ENCODE results near the gene ZDHHC14. TPM values are rescaled to one million over a fixed set of nuclear protein-coding genes. Genes with fewer than 3 reads are reported as not detected.

The ZDHHC14 gene
- total and polyA plus RNA-seq, 8 donors, result 3.4 to 25.7 (median 7.4) TPM

DNA sequence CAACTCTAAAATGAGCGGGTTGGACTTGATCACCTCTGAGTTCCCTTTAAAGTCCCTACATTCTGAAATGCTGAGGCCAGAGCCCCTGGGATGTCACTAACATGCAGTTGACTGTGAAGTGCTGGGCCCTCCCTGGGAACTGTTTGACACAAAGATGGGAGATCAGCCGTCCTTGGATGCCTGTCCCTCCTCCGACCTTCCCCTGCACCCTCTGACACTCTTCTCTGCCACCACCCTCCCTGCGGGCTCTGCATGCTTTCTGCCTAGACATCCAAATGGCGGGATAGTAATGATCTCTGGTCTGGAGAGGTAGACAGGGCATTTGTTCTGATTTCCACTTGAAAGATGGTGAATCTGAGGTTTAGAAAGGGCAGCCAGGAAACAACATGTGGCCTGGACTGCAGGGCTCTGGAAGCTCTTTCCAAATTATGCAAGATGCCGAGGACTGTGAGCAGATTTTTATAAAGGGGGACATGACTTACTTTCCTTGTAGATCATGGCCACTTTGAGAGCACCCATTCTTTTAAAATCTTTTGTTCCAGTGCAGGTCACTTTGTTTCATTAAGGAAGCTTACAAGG, 113.2 kb downstream of the ZDHHC14 start:
- Histone ChIP-seq H3K27ac (no peak overlapping the region), H3K36me3 (no peaks in the 10 kb centered on the region), H3K4me1 (no peaks in the 10 kb centered on the region), H3K4me3 (no peak overlapping the region), H3K9me3 (no peaks in the 10 kb centered on the region), H3K27me3 (no peaks in the 10 kb centered on the region)
- intact Hi-C loops (cut with DNase I; ENCODE audit: low total_unique reads), result no loop called here
- no peak for DNase-seq
- TF ChIP-seq EP300 (IDR thresholded peaks at IDR 0.05) (no peak), POLR2A (IDR thresholded peaks at IDR 0.05) (no peak), CTCF (IDR thresholded peaks at IDR 0.05) (no peak), POLR2AphosphoS5 (IDR thresholded peaks at IDR 0.05) (no peak)
- WGBS, 5 donors, result 86 to 92% (median 90%) methylated on average over 6 of the region's 6 CpGs

- H3K27ac ChIP-seq, result no peak overlapping the region
- H3K9me3 ChIP-seq, result no peaks in the 10 kb centered on the region
- 82 to 91% (median 88%) methylated on average over 5 of the region's 5 CpGs for WGBS, 5 donors
- no peak for TF ChIP-seq CTCF (IDR thresholded peaks at IDR 0.05)
- TF ChIP-seq POLR2AphosphoS5 (IDR thresholded peaks at IDR 0.05), result no peak
- no peak for TF ChIP-seq POLR2A (IDR thresholded peaks at IDR 0.05)
- no peak for TF ChIP-seq EP300 (IDR thresholded peaks at IDR 0.05)
- DNase-seq, result no peak
- no peaks in the 10 kb centered on the region for H3K27me3 ChIP-seq
- peaks cover 0 to 7% (median 0%) of the 10 kb centered on the region in 4 donors for H3K4me1 ChIP-seq
- H3K4me3 ChIP-seq, result no peak overlapping the region
- H3K36me3 ChIP-seq, result no peaks in the 10 kb centered on the region
- intact Hi-C loops (cut with DNase I; ENCODE audit: low total_unique reads), result no loop called here
Observed at GRCh38 chr6:157496534-157497095, 115.6 kb downstream of the ZDHHC14 start.

DNA sequence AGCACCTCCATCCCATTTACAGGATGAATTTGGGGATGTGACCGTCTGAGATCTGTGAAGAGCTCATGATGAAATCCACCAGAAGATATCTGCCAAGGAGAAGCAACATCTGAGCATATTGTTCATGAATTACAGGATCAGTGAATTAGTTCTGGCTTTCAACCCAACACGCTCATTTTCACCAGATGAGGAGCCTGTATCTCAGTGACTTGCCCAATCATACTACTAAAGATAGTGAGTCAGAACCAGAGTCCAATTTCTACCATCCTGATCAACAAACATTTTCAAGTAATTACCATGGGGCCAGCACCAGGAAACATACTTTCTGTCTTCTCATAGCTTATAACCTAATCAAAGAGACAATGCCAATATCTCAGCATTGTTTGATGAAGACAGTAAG, 116.6 kb downstream of the ZDHHC14 start:
- no peak for DNase-seq
- no peak overlapping the region for H3K4me3 ChIP-seq
- peaks cover 0 to 7% (median 0%) of the 10 kb centered on the region in 4 donors for H3K4me1 ChIP-seq
- H3K27ac ChIP-seq, result no peak overlapping the region
- intact Hi-C loops (cut with DNase I; ENCODE audit: low total_unique reads), result no loop called here
- no peak for TF ChIP-seq CTCF (IDR thresholded peaks at IDR 0.05)
- WGBS, 5 donors, result 70 to 94% (median 94%) methylated on average over 2 of the region's 2 CpGs
- no peaks in the 10 kb centered on the region for H3K36me3 ChIP-seq
- H3K9me3 ChIP-seq, result no peaks in the 10 kb centered on the region
- no peaks in the 10 kb centered on the region for H3K27me3 ChIP-seq

- Histone ChIP-seq H3K4me3 (no peak overlapping the region), H3K27me3 (no peaks in the 10 kb centered on the region), H3K9me3 (no peaks in the 10 kb centered on the region), H3K36me3 (no peaks in the 10 kb centered on the region), H3K27ac (no peak overlapping the region), H3K4me1 (peaks cover 0 to 7% (median 0%) of the 10 kb centered on the region in 4 donors)
- 86 to 93% (median 91%) methylated on average over 2 of the region's 2 CpGs for WGBS, 5 donors
- intact Hi-C loops (cut with DNase I; ENCODE audit: low total_unique reads), result no loop called here
- DNase-seq, result no peak
- TF ChIP-seq POLR2A (IDR thresholded peaks at IDR 0.05) (no peak), EP300 (IDR thresholded peaks at IDR 0.05) (no peak), POLR2AphosphoS5 (IDR thresholded peaks at IDR 0.05) (no peak), CTCF (IDR thresholded peaks at IDR 0.05) (no peak)
Observed at GRCh38 chr6:157498817-157499216, 117.8 kb downstream of the ZDHHC14 start.
